ENCODE results near the gene TBC1D17.

TBC1D17 gene

GRCh38 chr19:49860336-49861102 is 17.0 kb upstream of the TBC1D17 start:
- H3K27me3 Mint-ChIP-seq: no peaks in the 10 kb centered on the region
- H3K4me3 Mint-ChIP-seq: no peak overlapping the region
- DNase-seq (no peak), ATAC-seq (replicated peaks) (no peak)
- peak overlapping the region; percentile 49 to 77 for H3K27ac Mint-ChIP-seq
- peaks cover 62% of the 10 kb centered on the region for H3K36me3 Mint-ChIP-seq (ENCODE audit: insufficient read depth)
- H3K9me3 Mint-ChIP-seq: no peaks in the 10 kb centered on the region
- H3K4me1 Mint-ChIP-seq (ENCODE audit: low read depth in 2 of 2): peaks cover 5 to 10% of the 10 kb centered on the region in 2 donors

GRCh38 chr19:49861107-49861506 is 16.4 kb upstream of the TBC1D17 start:
- Mint-ChIP-seq H3K4me1 (ENCODE audit: low read depth in 2 of 2) (peaks cover 11 to 14% of the 10 kb centered on the region in 2 donors), H3K27me3 (no peaks in the 10 kb centered on the region), H3K27ac (peak overlapping the region in 1 of 2 donors; percentile 41), H3K9me3 (no peaks in the 10 kb centered on the region), H3K4me3 (no peak overlapping the region), H3K36me3 (ENCODE audit: insufficient read depth) (peaks cover 63% of the 10 kb centered on the region)
- DNase-seq (no peak), ATAC-seq (replicated peaks) (no peak)

GRCh38 chr19:49861541-49862378 is 15.7 kb upstream of the TBC1D17 start:
- H3K9me3 Mint-ChIP-seq: no peaks in the 10 kb centered on the region
- no peak overlapping the region for H3K4me3 Mint-ChIP-seq
- no peak overlapping the region for H3K27ac Mint-ChIP-seq
- H3K27me3 Mint-ChIP-seq: no peaks in the 10 kb centered on the region
- DNase-seq: no peak
- H3K4me1 Mint-ChIP-seq (ENCODE audit: low read depth in 2 of 2): peaks cover 18 to 21% of the 10 kb centered on the region in 2 donors
- peaks cover 69% of the 10 kb centered on the region for H3K36me3 Mint-ChIP-seq (ENCODE audit: insufficient read depth)
- ATAC-seq (replicated peaks): peak; percentile 16

- peak overlapping the region; percentile 47 to 80 for H3K27ac Mint-ChIP-seq
- peaks cover 25 to 27% of the 10 kb centered on the region in 2 donors for H3K4me1 Mint-ChIP-seq (ENCODE audit: low read depth in 2 of 2)
- DNase-seq: no peak
- no peaks in the 10 kb centered on the region for H3K27me3 Mint-ChIP-seq
- no peak for ATAC-seq (replicated peaks)
- H3K36me3 Mint-ChIP-seq (ENCODE audit: insufficient read depth): peaks cover 72% of the 10 kb centered on the region
- no peaks in the 10 kb centered on the region for H3K9me3 Mint-ChIP-seq
- H3K4me3 Mint-ChIP-seq: no peak overlapping the region
Measured at GRCh38 chr19:49862391-49863253, 14.9 kb upstream of the TBC1D17 start.

GRCh38 chr19:49863254-49863934 is 14.1 kb upstream of the TBC1D17 start:
- Mint-ChIP-seq H3K9me3 (no peaks in the 10 kb centered on the region), H3K27me3 (no peaks in the 10 kb centered on the region), H3K4me1 (ENCODE audit: low read depth in 2 of 2) (peaks cover 30 to 34% of the 10 kb centered on the region in 2 donors), H3K27ac (peak overlapping the region; percentile 47 to 80), H3K36me3 (ENCODE audit: insufficient read depth) (peaks cover 72% of the 10 kb centered on the region), H3K4me3 (no peak overlapping the region)
- ATAC-seq (replicated peaks) (no peak), DNase-seq (no peak)

GRCh38 chr19:49863935-49864320 is 13.6 kb upstream of the TBC1D17 start:
- H3K27ac Mint-ChIP-seq: no peak overlapping the region
- peaks cover 73% of the 10 kb centered on the region for H3K36me3 Mint-ChIP-seq (ENCODE audit: insufficient read depth)

GRCh38 chr19:49864890-49865289 is 12.6 kb upstream of the TBC1D17 start:
- peaks cover 68% of the 10 kb centered on the region for H3K36me3 Mint-ChIP-seq (ENCODE audit: insufficient read depth)
- H3K4me3 Mint-ChIP-seq: no peak overlapping the region
- peaks cover 30 to 35% of the 10 kb centered on the region in 2 donors for H3K4me1 Mint-ChIP-seq (ENCODE audit: low read depth in 2 of 2)
- DNase-seq (no peak), ATAC-seq (replicated peaks) (no peak)
- peak overlapping the region in 1 of 2 donors; percentile 79 for H3K27ac Mint-ChIP-seq
- H3K9me3 Mint-ChIP-seq: no peaks in the 10 kb centered on the region
- H3K27me3 Mint-ChIP-seq: no peaks in the 10 kb centered on the region

More at GRCh38 chr19:49863935-49864320, 13.6 kb upstream of the TBC1D17 start:
- no peak for ATAC-seq (replicated peaks)
- H3K27me3 Mint-ChIP-seq: no peaks in the 10 kb centered on the region
- DNase-seq: no peak
- peaks cover 30 to 35% of the 10 kb centered on the region in 2 donors for H3K4me1 Mint-ChIP-seq (ENCODE audit: low read depth in 2 of 2)
- H3K4me3 Mint-ChIP-seq: no peak overlapping the region
- no peaks in the 10 kb centered on the region for H3K9me3 Mint-ChIP-seq

GRCh38 chr19:49866933-49867782 is 10.3 kb upstream of the TBC1D17 start, which contains the start of gene PNKP:
Gene PNKP (minus strand): TSS chr19:49867576. CDS start chr19:49867204, 372 bp downstream.
- Mint-ChIP-seq H3K4me3 (no peak within 1 kb of the TSS), H3K36me3 (ENCODE audit: insufficient read depth) (peaks cover 53% of the 10 kb centered on the region), H3K27ac (peak within 1 kb of the TSS in 1 of 2 donors; percentile 95), H3K4me1 (ENCODE audit: low read depth in 2 of 2) (peaks cover 37 to 41% of the 10 kb centered on the region in 2 donors), H3K27me3 (no peaks in the 10 kb centered on the region), H3K9me3 (no peaks in the 10 kb centered on the region)
- peak; percentile 51 for ATAC-seq (replicated peaks)
- DNase-seq: peak; percentile 82 to 84 (median 83)

GRCh38 chr19:49869009-49869483 is 8.5 kb upstream of the TBC1D17 start:
- Mint-ChIP-seq H3K4me1 (ENCODE audit: low read depth in 2 of 2) (peaks cover 33 to 37% of the 10 kb centered on the region in 2 donors), H3K27me3 (no peaks in the 10 kb centered on the region), H3K36me3 (ENCODE audit: insufficient read depth) (peaks cover 47% of the 10 kb centered on the region), H3K27ac (no peak overlapping the region), H3K9me3 (no peaks in the 10 kb centered on the region), H3K4me3 (no peak overlapping the region)
- DNase-seq: no peak
- peak; percentile 2 for ATAC-seq (replicated peaks)

GRCh38 chr19:49869484-49870308 is 7.8 kb upstream of the TBC1D17 start:
- Mint-ChIP-seq H3K27ac (no peak overlapping the region), H3K4me1 (ENCODE audit: low read depth in 2 of 2) (peaks cover 33 to 37% of the 10 kb centered on the region in 2 donors), H3K36me3 (ENCODE audit: insufficient read depth) (peaks cover 45% of the 10 kb centered on the region), H3K9me3 (no peaks in the 10 kb centered on the region), H3K4me3 (no peak overlapping the region), H3K27me3 (no peaks in the 10 kb centered on the region)
- ATAC-seq (replicated peaks) (peak; percentile 71), DNase-seq (peak; percentile 88)

GRCh38 chr19:49870309-49870901 is 7.1 kb upstream of the TBC1D17 start:
- ATAC-seq (replicated peaks) (no peak), DNase-seq (no peak)
- Mint-ChIP-seq H3K27me3 (no peaks in the 10 kb centered on the region), H3K9me3 (no peaks in the 10 kb centered on the region), H3K4me1 (ENCODE audit: low read depth in 2 of 2) (peaks cover 34 to 36% of the 10 kb centered on the region in 2 donors), H3K27ac (no peak overlapping the region), H3K4me3 (no peak overlapping the region), H3K36me3 (ENCODE audit: insufficient read depth) (peaks cover 39% of the 10 kb centered on the region)
